Measurements from ENCODE around the gene SLC27A6.

The SLC27A6 gene

DNA sequence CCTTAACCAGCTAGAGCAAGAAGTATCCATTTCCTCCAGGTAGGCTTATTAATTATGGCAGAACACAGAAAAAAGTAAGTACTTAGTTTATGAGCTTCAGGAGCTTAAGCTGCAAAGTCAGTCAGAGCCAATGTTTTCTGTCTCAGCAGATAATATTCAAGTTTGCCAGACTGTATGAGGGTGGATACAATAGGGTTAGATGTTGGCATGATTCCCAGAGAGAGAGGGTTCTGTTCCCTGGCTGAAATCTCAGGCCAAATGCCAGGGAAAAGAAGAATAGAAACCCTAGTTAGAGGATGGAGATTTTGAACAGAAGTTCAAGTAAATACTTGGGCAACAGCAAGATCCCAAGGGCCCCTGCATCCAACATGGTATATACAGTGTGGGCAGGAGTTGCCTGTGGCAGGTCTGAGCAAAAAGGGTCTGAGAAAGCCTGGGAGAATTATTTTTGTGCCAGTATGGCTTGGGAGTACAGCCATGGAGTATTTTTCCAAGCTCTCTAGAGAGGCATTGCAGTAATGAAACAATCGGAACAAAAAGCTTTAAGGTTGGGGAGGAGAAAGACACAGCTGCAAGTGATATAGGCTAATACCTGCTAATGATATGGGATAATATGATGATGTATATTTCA lies 98.3 kb downstream of the SLC27A6 start:
- no peak for DNase-seq (ENCODE audit: low read depth)

DNA sequence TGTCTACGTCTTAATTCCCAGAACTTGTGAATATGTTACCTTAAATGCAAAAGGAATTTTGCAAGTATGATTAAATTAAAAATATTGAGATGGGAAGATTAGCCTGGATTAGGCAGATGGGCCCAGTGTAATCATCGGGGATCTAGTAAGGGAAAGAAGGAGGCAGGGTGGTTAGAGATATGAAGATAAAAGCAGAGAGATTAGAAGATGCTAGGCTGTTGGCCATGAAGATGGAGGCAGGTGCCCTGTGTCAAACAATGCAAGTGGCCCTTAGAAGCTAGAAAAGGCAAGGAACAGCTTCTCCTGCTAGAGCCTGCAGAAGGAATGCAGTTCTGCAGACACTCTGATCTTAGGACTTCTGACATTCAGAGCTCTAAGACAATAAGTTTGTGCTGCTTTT lies 100.4 kb downstream of the SLC27A6 start:
- no peak for DNase-seq (ENCODE audit: low read depth)

DNA sequence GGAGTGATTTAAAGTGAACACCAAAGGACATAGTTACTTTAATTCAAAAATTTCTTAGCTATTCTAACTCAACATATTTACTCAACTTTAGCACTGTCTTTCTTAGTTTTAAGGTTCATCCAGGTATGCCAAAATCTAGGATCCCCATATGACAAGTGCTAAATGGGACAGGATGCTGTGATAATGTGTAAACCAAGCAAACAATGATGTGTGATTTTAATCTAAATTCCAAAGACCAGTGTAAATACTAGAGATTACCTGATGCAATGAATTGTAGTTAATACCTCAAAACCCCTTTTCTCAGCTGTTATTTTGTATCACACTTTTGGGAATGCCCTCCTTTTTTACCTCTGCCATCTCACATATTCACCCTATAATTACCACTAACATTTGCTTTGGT lies 102.5 kb downstream of the SLC27A6 start:
- DNase-seq (ENCODE audit: low read depth): no peak

DNA sequence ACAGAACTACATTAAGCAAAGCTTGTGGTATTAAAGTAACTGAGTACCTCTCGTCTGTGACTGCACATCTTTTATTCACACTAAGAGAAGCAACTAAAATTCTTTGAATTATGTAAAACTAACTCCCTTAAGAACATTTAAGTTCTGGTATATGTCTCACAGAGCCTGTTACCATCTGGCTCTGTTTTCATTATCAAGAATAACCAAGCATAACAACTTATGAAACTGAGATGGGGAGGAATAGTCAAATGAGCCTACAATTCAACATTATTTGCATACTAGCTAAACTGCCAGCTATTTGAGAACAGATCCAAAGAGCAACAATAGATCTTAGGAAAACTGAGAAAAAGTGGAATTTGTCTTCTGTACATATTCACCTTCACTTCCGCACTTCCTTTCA lies 104.0 kb downstream of the SLC27A6 start:
- no peak for DNase-seq (ENCODE audit: low read depth)

DNA sequence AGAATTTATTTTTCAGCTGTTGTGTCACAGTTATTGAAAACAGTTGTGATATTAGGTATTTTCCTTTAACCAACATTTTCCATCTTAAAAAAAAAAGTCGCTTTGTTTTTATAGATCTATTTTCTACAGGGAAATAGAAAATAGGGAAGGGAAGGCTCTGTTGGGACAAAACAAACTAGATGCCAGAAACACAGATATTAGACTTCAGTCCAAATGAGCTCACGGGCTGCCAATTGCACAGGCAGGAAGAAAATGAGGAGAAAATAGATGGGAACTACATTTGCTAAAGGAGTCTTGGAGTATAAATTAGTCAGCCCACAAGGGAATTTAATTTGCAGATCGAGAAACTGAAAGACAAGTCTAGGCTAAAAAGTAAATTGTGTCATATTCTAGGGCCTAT lies 107.8 kb downstream of the SLC27A6 start:
- no peak for DNase-seq (ENCODE audit: low read depth)

DNA sequence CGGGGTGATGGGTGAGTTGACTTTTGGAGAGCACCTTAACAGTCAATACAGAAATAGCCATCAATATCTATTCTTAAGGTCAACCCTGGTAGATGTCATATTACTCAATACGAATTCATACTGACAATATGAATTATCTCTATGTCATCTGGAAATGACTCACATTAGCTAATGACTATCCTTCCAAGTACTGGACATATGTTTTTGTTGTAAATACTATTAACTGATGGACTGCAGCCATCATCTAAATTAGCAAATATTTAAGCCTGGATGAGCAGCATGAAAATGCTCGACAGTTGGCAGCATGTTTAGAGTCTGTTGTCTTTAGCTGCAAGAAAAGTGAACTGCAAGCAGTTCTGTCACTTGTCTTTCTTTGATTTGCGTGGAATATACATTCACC lies 109.6 kb downstream of the SLC27A6 start:
- DNase-seq (ENCODE audit: low read depth): no peak

- no peak for DNase-seq (ENCODE audit: low read depth)
These were observed 112.3 kb downstream of the SLC27A6 start for GRCh38 chr5:129077433-129078075.

DNA sequence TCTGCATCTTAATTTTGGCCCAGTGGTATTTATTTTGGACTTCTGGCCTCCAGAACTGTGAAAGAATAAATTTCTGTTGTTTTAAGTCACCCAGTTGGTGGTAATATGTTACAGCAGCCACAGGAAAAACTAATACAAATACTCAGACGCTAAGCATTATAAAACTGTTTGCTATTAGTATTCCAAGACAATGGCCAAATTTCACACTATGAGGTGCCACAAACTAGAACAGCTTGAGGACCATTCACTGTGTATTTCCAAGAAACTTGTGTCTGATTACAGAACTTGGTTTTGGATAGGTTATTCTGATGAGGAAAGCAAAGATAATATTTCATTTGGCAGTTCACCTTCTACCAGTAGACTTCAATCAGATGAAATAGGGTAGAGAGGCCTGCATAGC lies 113.0 kb downstream of the SLC27A6 start:
- DNase-seq (ENCODE audit: low read depth): no peak

DNA sequence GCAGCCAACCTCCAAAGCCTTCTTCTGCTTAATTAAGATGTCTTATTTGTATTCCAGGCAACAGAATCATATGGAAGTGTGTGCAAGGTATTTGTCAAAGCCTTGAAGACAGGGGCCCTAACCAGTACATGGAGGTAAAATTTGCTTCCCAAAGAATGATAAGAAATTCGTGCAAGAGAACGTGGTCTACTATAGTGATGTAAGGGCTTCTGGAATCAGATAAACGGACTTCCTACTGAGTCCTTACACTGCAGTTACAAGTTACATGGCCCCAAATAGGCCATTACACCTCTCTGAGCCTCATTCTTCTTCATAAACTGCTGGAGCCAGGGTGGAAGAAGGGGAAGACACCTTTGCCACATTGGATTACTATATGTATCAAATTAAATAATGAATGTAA lies 113.4 kb downstream of the SLC27A6 start:
- no peak for DNase-seq (ENCODE audit: low read depth)

GRCh38 chr5:129079496-129079895 lies 114.2 kb downstream of the SLC27A6 start:
- no peak for DNase-seq (ENCODE audit: low read depth)

- no peak for DNase-seq (ENCODE audit: low read depth)
These were observed 115.5 kb downstream of the SLC27A6 start for GRCh38 chr5:129080766-129081165.

GRCh38 chr5:129082225-129083136 lies 117.2 kb downstream of the SLC27A6 start:
- no peak for DNase-seq (ENCODE audit: low read depth)
